HG03045 (cell line): ENCODE measurements around the gene PTGER2.

Experiments
- ATAC-seq: cut with Tn5 transposase; IDR thresholded peaks from one replicate; pipeline ENCODE4 v1.9.1; 2021; ENCODE audit warnings: mild to moderate bottlenecking, moderate library complexity; ENCODE audit not compliant: unreplicated experiment

PTGER2 gene

GRCh38 chr14:52333823-52334657 is 19.9 kb downstream of the PTGER2 start:
- ATAC-seq = no peak

GRCh38 chr14:52336241-52336640 is 22.1 kb downstream of the PTGER2 start:
- ATAC-seq = no peak

- no peak for ATAC-seq
Observed at GRCh38 chr14:52338051-52338681, 24.1 kb downstream of the PTGER2 start.

GRCh38 chr14:52339262-52339661 is 25.1 kb downstream of the PTGER2 start:
- no peak for ATAC-seq

- ATAC-seq = no peak
Observed at GRCh38 chr14:52342849-52343596, 28.9 kb downstream of the PTGER2 start.

GRCh38 chr14:52346778-52347177 is 32.7 kb downstream of the PTGER2 start:
- ATAC-seq = no peak

GRCh38 chr14:52348279-52348678 is 34.2 kb downstream of the PTGER2 start:
- no peak for ATAC-seq

- no peak for ATAC-seq
Observed at GRCh38 chr14:52348776-52349175, 34.7 kb downstream of the PTGER2 start.

GRCh38 chr14:52349731-52350130 is 35.6 kb downstream of the PTGER2 start:
- ATAC-seq = no peak

- no peak for ATAC-seq
Observed at GRCh38 chr14:52350445-52350844, 36.3 kb downstream of the PTGER2 start.

- no peak for ATAC-seq
Observed at GRCh38 chr14:52351233-52352060, 37.3 kb downstream of the PTGER2 start.

- ATAC-seq = no peak
Observed at GRCh38 chr14:52352061-52352491, 38.0 kb downstream of the PTGER2 start.

- ATAC-seq = no peak
Observed at GRCh38 chr14:52352569-52352968, 38.5 kb downstream of the PTGER2 start.

GRCh38 chr14:52354242-52354641 is 40.1 kb downstream of the PTGER2 start:
- ATAC-seq = no peak

- no peak for ATAC-seq
Observed at GRCh38 chr14:52355016-52355431, 40.9 kb downstream of the PTGER2 start.

GRCh38 chr14:52355526-52355925 is 41.4 kb downstream of the PTGER2 start:
- no peak for ATAC-seq

- no peak for ATAC-seq
Observed at GRCh38 chr14:52356025-52356424, 41.9 kb downstream of the PTGER2 start.

GRCh38 chr14:52360831-52361230 is 46.7 kb downstream of the PTGER2 start:
- no peak for ATAC-seq

GRCh38 chr14:52363041-52363704 is 49.1 kb downstream of the PTGER2 start:
- ATAC-seq = no peak

GRCh38 chr14:52363961-52364360 is 49.8 kb downstream of the PTGER2 start:
- no peak for ATAC-seq
